ENCODE data around the gene PACRG.

PACRG gene

GRCh38 chr6:163254341-163254835 is 526.6 kb downstream of the PACRG start:
- no peak for DNase-seq

GRCh38 chr6:163255265-163255664 is 527.5 kb downstream of the PACRG start:
- no peak for DNase-seq

GRCh38 chr6:163259689-163260088 is 531.9 kb downstream of the PACRG start:
- no peak for DNase-seq

- no peak for DNase-seq
Measured at GRCh38 chr6:163260111-163260895, 532.5 kb downstream of the PACRG start.

- no peak for DNase-seq
Measured at GRCh38 chr6:163260911-163261310, 533.1 kb downstream of the PACRG start.

- no peak for DNase-seq
Measured at GRCh38 chr6:163261361-163261760, 533.6 kb downstream of the PACRG start.

GRCh38 chr6:163262080-163262479 is 534.3 kb downstream of the PACRG start:
- DNase-seq, result no peak

GRCh38 chr6:163263196-163263595 is 535.4 kb downstream of the PACRG start:
- no peak for DNase-seq

- DNase-seq, result no peak
Measured at GRCh38 chr6:163263998-163264661, 536.4 kb downstream of the PACRG start.

- no peak for DNase-seq
Measured at GRCh38 chr6:163264662-163265035, 536.9 kb downstream of the PACRG start.

- DNase-seq, result no peak
Measured at GRCh38 chr6:163281634-163282033, 553.9 kb downstream of the PACRG start.

GRCh38 chr6:163282672-163283071 is 554.9 kb downstream of the PACRG start:
- no peak for DNase-seq

- no peak for DNase-seq
Measured at GRCh38 chr6:163284151-163284550, 556.4 kb downstream of the PACRG start.

GRCh38 chr6:163285691-163286090 is 557.9 kb downstream of the PACRG start:
- DNase-seq, result no peak

- no peak for DNase-seq
Measured at GRCh38 chr6:163287626-163288025, 559.9 kb downstream of the PACRG start.

GRCh38 chr6:163288066-163288465 is 560.3 kb downstream of the PACRG start:
- no peak for DNase-seq

- DNase-seq, result no peak
Measured at GRCh38 chr6:163288915-163289314, 561.1 kb downstream of the PACRG start.

- no peak for DNase-seq
Measured at GRCh38 chr6:163289447-163289846, 561.7 kb downstream of the PACRG start.

GRCh38 chr6:163290545-163291274 is 562.9 kb downstream of the PACRG start:
- DNase-seq, result no peak

GRCh38 chr6:163291622-163292021 is 563.8 kb downstream of the PACRG start:
- no peak for DNase-seq

GRCh38 chr6:163293286-163293685 is 565.5 kb downstream of the PACRG start:
- no peak for DNase-seq

- no peak for DNase-seq
Measured at GRCh38 chr6:163294734-163295133, 567.0 kb downstream of the PACRG start.

GRCh38 chr6:163296835-163297519 is 569.2 kb downstream of the PACRG start:
- no peak for DNase-seq

Data from activated effector memory CD4-positive, alpha-beta T cell treated with anti-CD3 and anti-CD28 coated beads, Interleukin-2, amount 50 U/mL, for 16 hours (primary cell).